Measurements from ENCODE around the gene MAGI1.

GRCh38 chr3:65583188-65583587 is 455.5 kb downstream of the MAGI1 start:
- TF ChIP-seq CTCF (conservative IDR thresholded peaks at IDR 0.05 in 1 of 2, IDR thresholded peaks at IDR 0.05 in 1 of 2; ENCODE audit: low read depth in 1 of 2, low read length in 2 of 2) (no peak), EZH2 (IDR thresholded peaks at IDR 0.05; ENCODE audit: low read length, missing control alignments) (no peak)
